Stimulated activated CD8-positive, alpha-beta memory T cell treated with anti-CD3 and anti-CD28 coated beads, Interleukin-4, amount 100 ng/mL, for 48 hours (primary cell): ENCODE measurements around the gene LCN1.
A peak's percentile ranks its signal among the peaks of the same experiment; 100 is the strongest.

ENCODE experiments used
- DNase-seq: peaks from one replicate; pipeline ENCODE4 v3.0.0-alpha.2; 2020

LCN1 gene

DNA sequence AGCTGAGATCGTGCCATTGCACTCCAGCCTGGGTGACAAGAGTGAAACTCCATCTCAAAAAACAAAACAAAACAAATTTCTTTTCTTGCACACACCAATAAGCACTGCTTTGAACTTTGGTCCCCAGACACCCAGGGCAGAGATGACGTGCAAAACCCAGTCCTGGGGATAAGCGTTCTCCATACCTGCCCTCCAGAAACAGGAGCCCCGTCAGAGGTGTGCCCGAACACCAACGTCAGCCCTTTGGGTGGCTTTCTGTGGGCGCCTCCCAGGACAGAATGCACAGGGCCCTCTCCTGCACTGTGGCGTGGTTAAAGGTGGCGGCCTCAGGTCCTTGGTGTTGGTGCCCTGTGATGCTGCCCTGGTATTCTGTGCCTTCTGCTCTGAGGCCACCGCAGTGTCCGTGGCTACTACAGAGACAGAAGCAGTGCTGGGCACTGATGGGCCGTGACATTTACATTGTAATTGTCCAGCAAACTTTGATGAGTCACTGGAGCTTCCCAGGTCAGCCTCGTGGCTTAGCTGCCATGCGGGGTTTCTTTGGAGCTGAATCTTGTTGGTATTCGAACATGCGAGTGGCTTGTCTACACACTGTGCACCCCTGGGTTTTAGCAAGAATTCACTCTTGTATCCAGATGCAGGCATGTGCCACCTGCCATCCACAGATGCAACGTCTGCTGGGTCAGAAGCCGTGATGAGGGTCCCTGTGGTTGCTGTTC, 31.9 kb upstream of the LCN1 start:
- DNase-seq = no peak

DNA sequence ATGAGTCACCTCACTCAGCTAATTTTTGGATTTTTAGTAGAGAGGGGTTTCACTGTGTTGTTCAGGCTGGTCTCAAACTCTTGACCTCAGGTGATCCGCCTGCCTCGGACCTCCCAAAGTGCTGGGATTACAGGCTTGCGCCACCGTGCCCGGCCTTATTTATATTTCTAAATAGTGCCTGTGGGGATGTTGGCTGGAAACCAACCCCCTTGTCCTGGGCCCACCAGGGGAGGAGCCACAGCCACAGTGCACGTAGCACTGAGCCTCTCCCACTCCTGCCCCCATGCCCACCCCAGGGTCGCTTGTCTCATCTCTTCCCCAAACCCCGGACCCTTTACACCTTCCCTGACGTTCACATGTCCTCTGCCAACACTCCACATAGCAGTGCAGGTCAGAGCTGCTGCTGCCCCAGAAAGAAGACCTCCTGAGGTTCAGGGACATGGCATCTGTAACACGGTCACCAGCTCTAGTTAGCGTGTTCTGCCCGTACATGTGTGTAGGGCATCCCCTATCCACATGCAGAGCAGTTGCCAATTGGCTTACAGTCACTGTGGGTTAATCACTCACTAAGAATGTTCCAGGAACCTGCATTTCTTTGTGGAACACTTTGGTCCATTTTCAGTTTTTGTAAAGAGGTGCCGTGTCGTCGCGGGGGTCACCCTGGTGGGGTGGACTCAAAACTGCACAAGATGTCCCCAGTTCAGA, 30.9 kb upstream of the LCN1 start:
- DNase-seq = no peak

DNA sequence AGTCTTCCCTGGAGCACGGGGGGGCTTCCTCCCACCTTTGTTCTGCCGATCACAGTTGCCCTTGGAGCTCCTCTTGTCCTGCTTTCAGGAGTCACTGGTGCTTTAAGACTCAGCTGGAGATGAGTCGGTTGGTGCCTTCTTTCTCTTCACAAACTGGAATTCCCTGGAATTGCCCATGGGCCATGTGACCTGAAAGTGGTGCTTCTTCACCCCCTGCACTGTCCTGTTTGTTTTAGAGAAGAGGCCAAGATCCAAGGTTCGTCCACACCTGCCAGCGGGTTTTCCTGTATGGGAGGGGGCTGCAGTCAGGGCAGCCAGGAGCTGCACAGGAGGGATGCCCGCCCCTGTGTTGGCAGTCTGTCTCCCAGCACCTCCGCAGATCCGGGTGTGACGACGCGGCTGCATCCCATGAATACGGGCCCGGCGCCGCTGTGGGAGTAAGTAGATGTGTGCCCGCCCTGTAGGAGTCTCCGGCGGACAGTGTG, 30.2 kb upstream of the LCN1 start:
- no peak for DNase-seq

DNA sequence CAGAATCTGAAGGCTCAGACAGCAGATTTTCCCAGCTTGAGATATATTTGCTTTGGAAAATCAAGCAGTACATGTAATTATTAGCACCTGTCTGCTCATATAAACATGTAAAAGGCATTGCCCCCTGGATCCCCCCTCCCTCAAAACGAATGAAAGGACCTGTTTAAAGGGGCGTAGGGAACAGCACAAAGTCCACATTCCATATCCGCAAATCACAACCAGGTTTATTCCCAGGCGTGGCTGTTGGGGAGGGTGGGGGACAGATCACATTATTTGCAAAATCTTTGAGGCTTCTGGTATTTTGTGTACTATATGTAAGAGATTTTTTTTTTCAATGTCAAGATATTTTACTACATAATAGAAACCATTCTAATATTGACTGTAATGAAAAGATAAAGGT, 29.5 kb upstream of the LCN1 start:
- no peak for DNase-seq

DNA sequence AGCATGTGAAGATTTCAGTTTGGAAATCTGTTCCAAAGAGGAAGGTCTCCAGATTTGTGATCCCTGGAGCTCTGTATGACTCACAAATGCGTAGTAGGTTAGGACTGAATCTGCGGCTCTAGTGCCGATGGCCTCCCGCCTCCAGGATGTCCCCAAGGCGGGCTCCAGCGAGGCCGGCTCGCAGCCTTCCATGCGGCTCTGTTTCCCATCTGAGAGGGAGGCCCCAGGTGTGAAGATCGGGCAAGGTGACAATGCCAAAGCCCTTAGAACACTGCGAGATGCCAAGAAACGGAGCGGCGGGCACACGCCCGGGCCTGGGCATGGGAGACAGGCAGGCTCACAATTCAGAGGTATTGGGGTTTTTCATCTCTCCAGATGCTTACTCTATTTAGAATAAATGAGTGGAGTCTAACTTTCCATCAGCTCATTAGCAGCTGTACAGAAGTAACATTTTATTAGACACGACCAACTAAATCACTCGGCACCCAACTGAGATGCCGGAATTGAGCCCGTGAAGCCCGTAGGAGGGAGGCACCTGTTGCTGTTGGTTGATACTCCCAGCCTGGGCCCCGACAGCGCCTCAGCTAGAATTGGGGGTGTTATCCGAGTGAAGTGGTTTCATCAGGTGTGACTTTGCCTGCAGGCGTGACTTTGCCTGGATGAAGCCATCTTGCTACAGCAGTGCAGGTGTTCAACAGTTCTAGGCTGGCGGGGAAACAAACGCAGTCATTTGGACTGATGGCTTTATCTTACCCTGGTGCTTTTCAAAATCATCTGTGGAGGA, 28.2 kb upstream of the LCN1 start:
- no peak for DNase-seq

DNA sequence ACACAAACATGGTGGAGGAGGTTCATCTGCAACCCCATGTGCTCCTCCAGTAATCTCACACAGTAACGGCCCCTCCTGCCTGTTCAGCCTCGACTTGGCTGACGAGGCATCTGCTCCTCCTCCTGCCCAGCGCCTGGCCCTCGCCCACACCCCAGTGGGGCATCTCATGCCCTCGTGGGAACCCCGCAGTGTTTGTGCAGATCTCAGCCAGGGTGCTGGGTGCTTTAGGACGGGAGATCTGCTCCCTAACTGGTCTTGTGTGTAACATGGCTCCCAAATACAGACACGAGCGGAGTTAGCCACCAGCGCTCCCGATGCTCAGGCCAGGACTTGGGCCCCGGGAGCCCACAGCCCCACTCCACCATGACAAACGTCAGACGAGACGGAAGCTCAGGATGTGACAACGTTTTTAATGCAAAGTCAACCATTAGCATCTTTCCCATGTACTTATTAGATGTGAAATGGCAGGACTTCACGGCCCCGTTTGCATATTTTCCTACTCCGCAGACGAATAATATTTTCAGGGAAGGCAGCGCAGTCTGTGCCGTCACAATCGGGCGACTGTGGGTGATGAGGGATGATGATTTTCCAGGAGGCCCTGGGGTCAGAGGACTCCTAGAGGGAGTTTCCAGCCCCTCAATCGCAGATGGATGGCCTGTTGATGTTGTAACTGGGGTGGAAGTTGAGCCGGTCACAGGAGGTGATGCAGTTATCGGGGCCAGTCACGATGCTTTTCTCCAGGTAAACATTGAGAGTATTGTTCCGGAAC, 26.3 kb upstream of the LCN1 start:
- no peak for DNase-seq

DNA sequence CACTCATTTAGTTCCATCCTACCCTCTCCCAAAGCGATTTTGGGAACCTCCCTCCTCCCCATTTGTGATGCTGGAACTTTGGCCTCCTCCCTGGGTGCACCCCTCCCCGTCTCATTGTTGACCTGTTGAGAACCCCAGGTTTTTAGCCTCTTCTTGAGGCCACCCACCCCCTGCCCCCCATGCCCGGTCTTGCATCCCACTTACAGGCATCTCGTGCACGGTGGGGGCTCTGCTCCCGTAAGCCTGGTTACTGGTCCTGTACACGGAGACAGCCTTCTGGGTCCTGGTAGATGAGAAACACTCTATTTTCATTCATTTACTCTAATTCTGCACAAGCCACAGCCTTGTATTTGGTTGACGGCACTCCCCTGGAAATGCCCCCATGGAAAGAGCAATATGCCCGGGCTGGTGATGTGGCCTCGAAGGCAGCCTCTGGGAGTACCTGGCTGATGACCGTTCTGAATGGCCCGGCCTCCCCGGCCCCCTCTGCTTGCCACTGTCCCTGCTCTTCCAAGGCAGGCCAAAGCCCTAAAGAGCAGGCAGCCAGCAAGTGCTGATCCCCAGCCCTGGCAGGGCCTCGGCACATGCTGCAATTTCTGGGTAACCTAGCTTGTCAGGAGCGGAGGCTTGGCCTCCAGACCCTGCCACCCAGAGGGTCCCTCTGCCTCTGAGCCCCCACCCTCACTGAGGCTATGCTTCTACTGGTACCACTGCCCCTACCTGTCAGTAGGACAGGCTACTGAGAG, 22.7 kb upstream of the LCN1 start:
- no peak for DNase-seq

DNA sequence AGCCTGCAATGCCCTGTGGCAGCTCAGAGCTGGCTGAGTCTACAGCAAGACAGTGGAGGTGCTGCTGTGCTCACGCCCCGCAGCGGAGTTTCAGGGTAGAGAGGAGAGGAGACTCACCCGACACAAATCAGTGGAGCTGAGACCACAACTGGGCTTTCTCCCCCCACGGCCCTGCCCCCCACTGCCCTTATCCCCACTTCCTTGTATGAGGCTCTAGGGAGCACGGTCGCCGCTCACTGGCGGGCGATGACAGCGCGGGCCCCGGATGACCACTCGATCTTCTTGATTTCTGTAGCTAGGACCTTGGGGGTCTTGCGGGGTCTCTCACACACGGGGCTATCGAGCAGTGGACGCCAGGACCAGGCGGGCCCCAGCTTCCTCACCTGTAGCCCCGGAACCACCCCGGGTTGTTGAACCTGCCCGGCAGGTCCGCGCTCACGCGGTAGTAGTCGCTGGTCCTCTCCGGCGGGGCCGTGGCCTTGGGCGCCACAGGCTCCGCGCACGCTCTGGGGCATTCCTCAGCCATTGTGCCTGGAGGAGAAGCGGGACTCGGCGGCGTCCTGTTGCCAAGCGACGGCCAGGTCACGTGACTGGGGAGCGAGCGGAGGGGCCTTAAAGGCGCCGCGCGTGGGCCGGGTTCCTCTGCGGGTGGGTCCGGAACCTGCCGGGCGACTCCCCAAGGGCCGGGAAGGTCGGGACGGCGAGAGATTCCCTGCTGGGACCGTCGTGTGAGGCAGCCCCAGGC, 21.7 kb upstream of the LCN1 start:
- peak; percentile 92 for DNase-seq

DNA sequence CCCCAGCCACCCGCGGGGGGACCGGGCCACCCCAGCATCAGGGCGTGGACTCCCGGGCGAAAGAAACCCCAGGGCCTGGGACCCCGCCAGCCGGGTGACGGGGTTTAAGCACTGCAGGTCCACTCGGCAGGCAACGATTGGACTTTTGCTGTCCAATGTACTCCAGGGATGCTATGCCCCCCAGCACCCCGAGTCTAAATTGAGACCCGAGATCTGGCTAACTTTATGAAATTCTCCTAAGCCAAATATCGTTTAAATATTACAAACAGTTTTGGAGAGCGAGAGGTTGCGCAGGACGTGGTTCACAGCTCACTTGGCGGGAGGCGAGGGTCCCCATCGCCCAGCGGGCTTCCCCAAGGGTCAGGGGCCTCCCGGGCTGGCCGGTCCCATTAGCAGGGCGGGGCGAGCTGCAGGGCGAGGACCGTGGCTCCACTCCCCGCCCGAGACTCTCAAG, 21.1 kb upstream of the LCN1 start:
- DNase-seq = no peak

DNA sequence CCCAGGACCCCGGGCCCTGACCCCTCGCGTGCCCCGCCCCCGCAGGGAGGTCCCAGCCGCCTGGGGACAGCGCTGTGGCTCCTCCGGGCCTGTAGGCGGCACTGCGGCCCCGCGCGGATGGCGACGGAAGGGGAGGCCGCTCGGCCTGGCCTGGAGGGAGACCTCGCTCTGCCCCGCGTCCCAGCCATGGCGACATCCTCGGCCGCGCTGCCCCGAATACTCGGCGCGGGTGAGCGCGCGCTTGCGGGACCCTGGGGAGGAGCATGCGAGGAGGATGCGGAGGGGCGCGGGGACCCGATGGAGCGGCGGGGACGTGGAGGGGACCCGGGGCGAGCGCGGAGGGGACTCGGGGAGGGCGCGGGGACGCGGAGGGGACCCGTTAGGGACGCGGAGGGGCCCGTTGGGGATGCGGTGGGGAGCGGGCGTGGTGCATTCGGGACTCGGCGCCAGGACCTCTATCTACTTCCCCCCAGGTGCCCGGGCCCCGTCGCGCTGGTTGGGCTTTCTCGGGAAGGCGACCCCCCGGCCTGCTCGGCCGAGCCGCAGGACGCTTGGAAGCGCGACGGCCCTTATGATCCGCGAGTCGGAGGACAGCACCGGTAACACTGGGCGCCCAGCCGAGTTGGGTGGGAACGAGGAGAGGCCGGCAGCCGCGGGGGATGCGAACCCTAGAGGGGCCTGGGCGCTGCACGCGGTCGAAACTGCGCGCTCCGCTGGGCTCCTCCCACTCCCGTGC, 20.5 kb upstream of the LCN1 start, which contains the start of gene MRPS2:
Gene MRPS2, plus strand, starts transcription at position 158 of the 736 bp plus-strand sequence. Its CDS starts 29 bp downstream, at position 187.
- DNase-seq = peak; percentile 89

DNA sequence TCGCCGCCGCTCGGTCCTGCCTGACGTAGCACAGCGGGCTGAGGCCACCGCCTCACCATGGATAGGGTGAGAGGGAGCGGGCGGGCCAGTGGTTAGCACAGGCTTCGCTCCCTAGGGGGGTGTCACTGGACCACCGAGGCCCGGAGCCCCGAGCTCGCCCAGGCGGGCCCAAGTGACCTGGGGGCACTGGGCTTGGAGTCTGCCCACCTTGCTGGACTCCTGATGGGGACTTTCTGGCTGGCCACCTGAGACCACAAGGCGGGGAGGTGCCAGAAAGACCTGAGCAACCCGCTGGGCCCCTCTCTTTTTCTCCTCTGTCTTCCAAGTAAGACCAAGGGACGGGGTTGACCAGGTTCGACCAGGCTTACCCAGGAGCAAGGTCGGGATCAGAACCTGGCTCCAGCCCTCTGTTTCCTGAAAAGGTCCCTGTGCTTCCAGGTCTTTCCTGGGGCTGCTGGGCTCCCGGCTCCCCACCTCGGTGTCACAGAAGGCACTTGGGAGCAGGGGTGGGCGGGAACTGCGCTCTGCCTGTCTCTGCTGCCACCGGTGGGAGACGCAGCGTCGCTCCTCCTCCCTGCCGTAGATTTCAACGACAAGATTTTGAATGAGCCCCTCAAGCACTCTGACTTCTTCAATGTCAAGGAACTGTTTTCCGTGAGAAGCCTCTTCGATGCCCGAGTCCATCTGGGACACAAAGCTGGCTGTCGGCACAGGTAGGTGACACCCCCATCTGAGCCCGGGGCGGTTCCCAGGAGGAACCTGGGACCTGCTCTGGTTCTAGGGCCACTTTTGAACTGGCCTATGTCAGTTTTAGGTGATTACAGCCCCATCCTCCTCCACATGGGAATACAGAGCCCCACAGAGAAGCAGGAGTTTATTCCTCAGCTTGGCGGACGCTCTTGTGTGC, 19.7 kb upstream of the LCN1 start:
- DNase-seq = peak; percentile 77

DNA sequence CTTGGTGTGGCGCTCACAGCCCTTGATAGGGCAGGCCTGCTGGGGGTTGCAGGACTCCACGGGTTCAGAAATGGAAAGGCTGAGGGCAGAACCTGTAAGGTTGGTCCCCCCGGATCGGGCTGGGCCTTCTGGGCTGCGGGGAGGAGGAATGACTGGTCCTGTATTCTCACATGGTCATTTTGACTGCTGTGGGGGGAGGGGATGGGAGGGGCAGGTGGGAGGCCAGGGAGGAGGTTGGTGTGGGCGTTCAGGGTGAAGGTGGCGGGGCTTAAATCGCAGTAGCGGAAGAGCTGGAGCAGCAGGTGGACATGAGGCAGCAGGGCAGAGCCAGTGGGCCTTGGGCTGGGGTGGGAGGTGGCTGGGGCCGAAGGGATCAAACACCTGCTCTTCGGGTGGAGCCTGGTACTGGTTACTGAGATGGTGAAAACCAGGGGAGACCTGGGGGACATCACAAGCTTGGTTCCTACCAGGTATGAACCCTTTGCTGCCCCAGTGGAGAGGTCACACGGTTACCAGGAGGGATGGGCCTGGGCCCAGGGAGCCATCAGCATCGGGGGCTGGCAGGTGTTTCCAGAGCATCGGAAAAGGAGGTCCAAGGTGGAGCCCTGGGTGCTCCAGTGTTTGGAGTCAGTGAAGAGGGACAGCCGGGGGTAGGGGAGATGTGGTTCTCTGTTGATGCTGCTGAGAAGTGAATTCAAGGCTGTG, 18.9 kb upstream of the LCN1 start:
- no peak for DNase-seq

DNA sequence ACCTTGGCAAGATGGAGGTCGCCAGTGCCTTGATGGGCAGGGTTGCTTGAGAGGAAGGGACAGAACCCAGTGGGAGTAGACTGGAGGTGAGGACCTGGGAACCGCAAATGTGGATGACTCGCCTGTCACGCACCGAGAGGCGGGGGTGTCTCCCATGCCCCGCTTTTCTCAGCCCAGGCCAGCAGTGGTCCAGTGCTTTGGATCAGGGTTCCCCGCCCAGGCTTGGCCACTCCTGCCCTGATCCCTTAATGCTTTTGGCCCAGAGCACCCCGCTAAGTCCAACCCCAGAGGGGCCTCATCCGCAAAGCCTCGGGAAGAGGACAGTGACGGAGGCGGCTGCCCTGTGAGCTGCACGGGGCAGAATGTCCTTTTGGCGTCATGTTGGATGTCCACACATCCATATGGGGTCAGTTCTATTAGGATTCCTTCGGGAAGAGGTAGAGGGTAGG, 18.3 kb upstream of the LCN1 start:
- DNase-seq = no peak

DNA sequence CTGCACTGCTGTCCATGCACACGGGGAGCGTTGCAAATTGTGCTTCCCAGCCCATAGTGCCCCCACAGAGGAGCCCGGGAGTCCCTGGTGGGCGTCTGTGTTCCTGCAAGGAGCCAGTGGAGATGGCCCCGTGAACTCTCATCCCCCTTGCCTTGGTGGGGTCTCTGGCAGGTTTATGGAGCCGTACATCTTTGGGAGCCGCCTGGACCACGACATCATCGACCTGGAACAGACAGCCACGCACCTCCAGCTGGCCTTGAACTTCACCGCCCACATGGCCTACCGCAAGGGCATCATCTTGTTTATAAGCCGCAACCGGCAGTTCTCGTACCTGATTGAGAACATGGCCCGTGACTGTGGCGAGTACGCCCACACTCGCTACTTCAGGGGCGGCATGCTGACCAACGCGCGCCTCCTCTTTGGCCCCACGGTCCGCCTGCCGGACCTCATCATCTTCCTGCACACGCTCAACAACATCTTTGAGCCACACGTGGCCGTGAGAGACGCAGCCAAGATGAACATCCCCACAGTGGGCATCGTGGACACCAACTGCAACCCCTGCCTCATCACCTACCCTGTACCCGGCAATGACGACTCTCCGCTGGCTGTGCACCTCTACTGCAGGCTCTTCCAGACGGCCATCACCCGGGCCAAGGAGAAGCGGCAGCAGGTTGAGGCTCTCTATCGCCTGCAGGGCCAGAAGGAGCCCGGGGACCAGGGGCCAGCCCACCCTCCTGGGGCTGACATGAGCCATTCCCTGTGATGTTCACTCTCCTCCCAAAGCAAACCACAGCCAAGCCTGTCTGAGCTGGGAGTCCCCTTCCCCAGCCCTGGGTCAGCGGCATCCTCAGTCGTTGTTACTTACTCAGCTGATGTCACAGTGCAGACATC, 17.6 kb upstream of the LCN1 start:
- DNase-seq = no peak

DNA sequence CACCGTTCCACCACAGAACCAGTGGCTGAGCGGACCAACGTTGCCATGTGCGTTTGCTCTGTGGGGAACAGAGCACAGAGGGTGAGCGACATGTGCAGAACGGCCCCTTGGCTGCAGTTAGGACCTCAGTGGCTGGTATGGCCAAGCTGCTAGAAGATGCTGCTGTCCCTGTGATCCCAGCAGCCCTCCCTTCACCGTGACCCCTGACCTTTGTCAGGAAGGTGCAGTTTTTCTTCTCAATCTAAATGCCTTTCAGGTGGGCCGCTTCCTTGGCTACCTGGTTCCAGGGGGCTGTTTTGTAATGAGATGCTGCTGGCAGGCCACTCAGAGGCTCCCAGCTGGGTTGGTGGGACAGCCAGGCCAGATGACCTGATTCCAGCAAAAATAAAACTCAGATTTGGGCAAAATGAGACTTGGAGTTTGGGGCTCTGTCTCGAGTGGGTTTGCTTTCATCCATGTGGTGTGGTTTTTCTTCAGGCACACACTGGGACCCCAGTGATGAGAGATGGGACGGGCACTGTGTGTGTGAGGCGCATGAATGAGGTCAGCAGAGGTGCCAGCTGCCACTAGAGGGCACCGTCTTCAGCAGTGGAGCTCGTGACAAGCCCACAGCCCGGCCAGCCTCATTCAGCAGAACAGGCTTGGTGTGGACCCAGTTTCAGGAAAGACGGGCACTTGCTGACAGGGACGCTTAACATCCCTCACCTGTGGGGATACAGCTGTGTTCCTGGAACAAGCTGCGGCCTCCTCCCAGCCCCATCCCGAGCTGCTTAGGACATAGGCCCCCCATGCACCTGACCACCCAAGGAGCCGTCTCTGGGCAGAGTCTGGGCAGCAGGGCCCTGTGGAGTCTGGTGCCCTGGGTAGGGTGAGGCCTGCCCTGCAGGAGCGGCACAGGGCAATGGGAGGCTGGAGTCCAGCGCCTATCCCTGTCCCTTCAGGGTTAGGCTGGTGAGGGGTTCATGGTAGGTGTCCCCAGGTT, 16.7 kb upstream of the LCN1 start:
- DNase-seq = peak; percentile 74
